ENCODE results near the gene CBX4. TPM values are rescaled to one million over a fixed set of nuclear protein-coding genes. Genes with fewer than 3 reads are reported as not detected.

Gene CBX4
- total RNA-seq, 2 donors from 2014 or later: 4.2 to 4.9 TPM

GRCh38 chr17:79838522-79839274, 542 bp downstream of the CBX4 start:
- Mint-ChIP-seq H3K36me3 (ENCODE audit: low read depth) (no peaks in the 10 kb centered on the region), H3K27me3 (ENCODE audit: insufficient read depth) (peaks cover 87% of the 10 kb centered on the region), H3K4me1 (peaks cover 12% of the 10 kb centered on the region), H3K27ac (peak overlapping the region; percentile 81), H3K9me3 (peaks cover 8% of the 10 kb centered on the region), H3K4me3 (peak overlapping the region; percentile 67)
- peaks cover 8% of the 10 kb centered on the region for H3K4me1 ChIP-seq (ENCODE audit: control insufficient read depth, insufficient read depth, low read length)
- H3K4me3 ChIP-seq (ENCODE audit: low read length): peak overlapping the region; percentile 81
- no peaks in the 10 kb centered on the region for H3K36me3 ChIP-seq (ENCODE audit: control insufficient read depth, insufficient read depth, low read length)
- TF ChIP-seq CTCF (conservative IDR thresholded peaks at IDR 0.05): no peak
- DNase-seq: peak; percentile 90
- WGBS, 2 experiments (ENCODE audit: insufficient coverage in 1 of 2, insufficient read length in 1 of 2): 0% methylated on average over 20 to 47 of the region's 67 CpGs
- H3K9me3 ChIP-seq (ENCODE audit: control insufficient read depth, low read length): no peaks in the 10 kb centered on the region
- peaks cover 87% of the 10 kb centered on the region for H3K27me3 ChIP-seq (ENCODE audit: control insufficient read depth, insufficient read depth, low read length, poor library complexity, severe bottlenecking)
- peak overlapping the region; percentile 13 for H3K9ac ChIP-seq (ENCODE audit: extremely low read depth, low read length, poor library complexity, severe bottlenecking)
- H3K27ac ChIP-seq (ENCODE audit: low read depth, low read length): peak overlapping the region; percentile 57

- Mint-ChIP-seq H3K36me3 (ENCODE audit: low read depth) (no peaks in the 10 kb centered on the region), H3K27me3 (ENCODE audit: insufficient read depth) (peaks cover 89% of the 10 kb centered on the region), H3K4me1 (peaks cover 13% of the 10 kb centered on the region), H3K27ac (peak overlapping the region; percentile 81), H3K9me3 (peaks cover 8% of the 10 kb centered on the region), H3K4me3 (peak overlapping the region; percentile 67)
- peak; percentile 71 for DNase-seq
- Histone ChIP-seq H3K4me1 (ENCODE audit: control insufficient read depth, insufficient read depth, low read length) (peaks cover 9% of the 10 kb centered on the region), H3K9ac (ENCODE audit: extremely low read depth, low read length, poor library complexity, severe bottlenecking) (peak overlapping the region; percentile 13), H3K27me3 (ENCODE audit: control insufficient read depth, insufficient read depth, low read length, poor library complexity, severe bottlenecking) (peaks cover 87% of the 10 kb centered on the region), H3K27ac (ENCODE audit: low read depth, low read length) (no peak overlapping the region), H3K36me3 (ENCODE audit: control insufficient read depth, insufficient read depth, low read length) (no peaks in the 10 kb centered on the region), H3K4me3 (ENCODE audit: low read length) (peak overlapping the region; percentile 81), H3K9me3 (ENCODE audit: control insufficient read depth, low read length) (no peaks in the 10 kb centered on the region)
- 0 to 1% methylated on average over 10 to 26 of the region's 30 CpGs for WGBS, 2 experiments (ENCODE audit: insufficient coverage in 1 of 2, insufficient read length in 1 of 2)
- no peak for TF ChIP-seq CTCF (conservative IDR thresholded peaks at IDR 0.05)
Measured at GRCh38 chr17:79837888-79838521, 1.2 kb downstream of the CBX4 start.

- H3K27ac ChIP-seq (ENCODE audit: low read depth, low read length): no peak overlapping the region
- peaks cover 13% of the 10 kb centered on the region for H3K4me1 ChIP-seq (ENCODE audit: control insufficient read depth, insufficient read depth, low read length)
- peak; percentile 92 for DNase-seq
- H3K9ac ChIP-seq (ENCODE audit: extremely low read depth, low read length, poor library complexity, severe bottlenecking): no peak overlapping the region
- peak; percentile 37 for TF ChIP-seq CTCF (conservative IDR thresholded peaks at IDR 0.05)
- H3K4me3 ChIP-seq (ENCODE audit: low read length): peak overlapping the region; percentile 81
- WGBS, 2 experiments (ENCODE audit: insufficient coverage in 1 of 2, insufficient read length in 1 of 2): 7 to 9% methylated on average over 12 to 41 of the region's 41 CpGs
- H3K4me1 Mint-ChIP-seq: peaks cover 15% of the 10 kb centered on the region
- H3K36me3 Mint-ChIP-seq (ENCODE audit: low read depth): no peaks in the 10 kb centered on the region
- peak overlapping the region; percentile 67 for H3K4me3 Mint-ChIP-seq
- H3K27me3 ChIP-seq (ENCODE audit: control insufficient read depth, insufficient read depth, low read length, poor library complexity, severe bottlenecking): peaks cover 87% of the 10 kb centered on the region
- no peaks in the 10 kb centered on the region for H3K9me3 ChIP-seq (ENCODE audit: control insufficient read depth, low read length)
- no peaks in the 10 kb centered on the region for H3K36me3 ChIP-seq (ENCODE audit: control insufficient read depth, insufficient read depth, low read length)
- H3K27me3 Mint-ChIP-seq (ENCODE audit: insufficient read depth): peaks cover 88% of the 10 kb centered on the region
- peaks cover 8% of the 10 kb centered on the region for H3K9me3 Mint-ChIP-seq
- no peak overlapping the region for H3K27ac Mint-ChIP-seq
Measured at GRCh38 chr17:79836972-79837887, 2.0 kb downstream of the CBX4 start.

All from endodermal cell (in vitro differentiated cells).